ENCODE data around the gene SFRP4.

DNA sequence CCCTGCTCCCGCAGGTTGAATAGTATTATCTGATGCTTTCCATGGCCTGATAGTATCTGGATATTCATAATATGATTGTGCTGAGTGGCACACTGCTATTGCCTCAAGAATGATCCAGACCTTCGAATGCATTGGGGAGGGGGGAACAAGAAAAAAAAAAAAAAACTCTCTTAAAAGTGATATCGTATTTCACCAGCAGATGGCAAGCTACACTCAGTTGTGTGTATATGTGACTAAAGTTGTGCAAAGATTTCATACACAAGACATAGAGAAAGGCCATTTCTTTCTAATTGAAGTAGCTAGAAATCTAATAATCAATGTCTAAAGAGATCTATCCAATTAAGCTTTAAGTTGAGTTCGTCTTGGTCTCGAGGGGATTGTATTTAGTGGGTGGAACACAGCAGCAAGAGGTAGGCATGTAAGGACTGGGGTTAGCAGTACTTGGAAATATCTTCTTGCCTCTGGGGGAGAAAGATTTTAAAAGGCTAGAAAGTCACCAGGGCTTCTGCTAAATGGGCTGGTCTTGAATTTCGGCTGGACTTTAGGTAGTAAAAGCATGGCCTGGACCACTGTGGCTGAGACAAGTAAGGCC lies 15.3 kb downstream of the SFRP4 start:
- TF ChIP-seq, protein P1, sequence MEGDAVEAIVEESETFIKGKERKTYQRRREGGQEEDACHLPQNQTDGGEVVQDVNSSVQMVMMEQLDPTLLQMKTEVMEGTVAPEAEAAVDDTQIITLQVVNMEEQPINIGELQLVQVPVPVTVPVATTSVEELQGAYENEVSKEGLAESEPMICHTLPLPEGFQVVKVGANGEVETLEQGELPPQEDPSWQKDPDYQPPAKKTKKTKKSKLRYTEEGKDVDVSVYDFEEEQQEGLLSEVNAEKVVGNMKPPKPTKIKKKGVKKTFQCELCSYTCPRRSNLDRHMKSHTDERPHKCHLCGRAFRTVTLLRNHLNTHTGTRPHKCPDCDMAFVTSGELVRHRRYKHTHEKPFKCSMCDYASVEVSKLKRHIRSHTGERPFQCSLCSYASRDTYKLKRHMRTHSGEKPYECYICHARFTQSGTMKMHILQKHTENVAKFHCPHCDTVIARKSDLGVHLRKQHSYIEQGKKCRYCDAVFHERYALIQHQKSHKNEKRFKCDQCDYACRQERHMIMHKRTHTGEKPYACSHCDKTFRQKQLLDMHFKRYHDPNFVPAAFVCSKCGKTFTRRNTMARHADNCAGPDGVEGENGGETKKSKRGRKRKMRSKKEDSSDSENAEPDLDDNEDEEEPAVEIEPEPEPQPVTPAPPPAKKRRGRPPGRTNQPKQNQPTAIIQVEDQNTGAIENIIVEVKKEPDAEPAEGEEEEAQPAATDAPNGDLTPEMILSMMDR (conservative IDR thresholded peaks at IDR 0.05; ENCODE audit: low read depth, low read length), result peak; percentile 88
- TF ChIP-seq EZH2 (IDR thresholded peaks at IDR 0.05; ENCODE audit: low read length, unreplicated experiment), result no peak
- no peak for TF ChIP-seq EZH2phosphoT487 (IDR thresholded peaks at IDR 0.05; ENCODE audit: borderline replicate concordance, low read length)

Data from PC-3 (cell line).